B cell (primary cell): Measurements from ENCODE around the gene ARHGEF10L.

ENCODE experiments used
- EZH2 ChIP-seq: IDR thresholded peaks from 2 replicates; pipeline ENCODE4 v1.6.1; 2012; ENCODE audit warnings: borderline replicate concordance, low read depth, mild to moderate bottlenecking, moderate library complexity, low read length; ENCODE audit not compliant: insufficient read depth, poor library complexity, severe bottlenecking
- TF ChIP-seq, protein P1 (sequence below): fragments of 200-600 bp; IDR thresholded peaks from one replicate; pipeline ENCODE4 v1.8.0; 2022; ENCODE audit warnings: antibody characterized with exemption, mild to moderate bottlenecking

DNA sequence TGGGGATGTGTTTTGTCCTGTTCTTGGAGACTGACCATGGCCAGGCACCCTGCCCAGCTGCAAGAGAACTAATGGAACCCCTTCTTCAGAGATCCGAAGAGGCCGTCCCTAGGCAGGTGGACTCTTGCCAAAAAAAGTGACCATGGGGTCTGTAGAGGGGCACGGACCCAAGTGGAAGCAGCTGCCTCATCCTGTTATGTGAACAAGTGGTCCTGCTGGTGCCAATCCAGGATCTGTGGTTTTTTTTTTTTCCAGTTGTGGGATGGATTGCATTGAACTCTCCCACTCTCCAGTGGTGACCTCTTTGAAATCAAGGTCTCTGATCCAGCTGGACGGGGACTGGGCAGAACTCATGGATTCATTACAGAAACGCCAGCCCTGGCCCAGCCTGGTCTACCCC lies 71.2 kb downstream of the ARHGEF10L start:
- TF ChIP-seq, protein P1, sequence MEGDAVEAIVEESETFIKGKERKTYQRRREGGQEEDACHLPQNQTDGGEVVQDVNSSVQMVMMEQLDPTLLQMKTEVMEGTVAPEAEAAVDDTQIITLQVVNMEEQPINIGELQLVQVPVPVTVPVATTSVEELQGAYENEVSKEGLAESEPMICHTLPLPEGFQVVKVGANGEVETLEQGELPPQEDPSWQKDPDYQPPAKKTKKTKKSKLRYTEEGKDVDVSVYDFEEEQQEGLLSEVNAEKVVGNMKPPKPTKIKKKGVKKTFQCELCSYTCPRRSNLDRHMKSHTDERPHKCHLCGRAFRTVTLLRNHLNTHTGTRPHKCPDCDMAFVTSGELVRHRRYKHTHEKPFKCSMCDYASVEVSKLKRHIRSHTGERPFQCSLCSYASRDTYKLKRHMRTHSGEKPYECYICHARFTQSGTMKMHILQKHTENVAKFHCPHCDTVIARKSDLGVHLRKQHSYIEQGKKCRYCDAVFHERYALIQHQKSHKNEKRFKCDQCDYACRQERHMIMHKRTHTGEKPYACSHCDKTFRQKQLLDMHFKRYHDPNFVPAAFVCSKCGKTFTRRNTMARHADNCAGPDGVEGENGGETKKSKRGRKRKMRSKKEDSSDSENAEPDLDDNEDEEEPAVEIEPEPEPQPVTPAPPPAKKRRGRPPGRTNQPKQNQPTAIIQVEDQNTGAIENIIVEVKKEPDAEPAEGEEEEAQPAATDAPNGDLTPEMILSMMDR = no peak
- no peak for TF ChIP-seq EZH2
